Skin of body (tissue), 1 donor: ENCODE results near the gene NUDT15. TPM values are rescaled to one million over a fixed set of nuclear protein-coding genes. Genes with fewer than 3 reads are reported as not detected.

Experiments
- total RNA-seq: library from RNA; depleted of rRNA; stranded (reverse); fragments of >200 nt; gene quantifications from one replicate; pipeline ENCODE4 v1.2.3, GENCODE V29; 2014

NUDT15 gene
- total RNA-seq, 1 donor from 2014 or later = 10.6 TPM

Other genes starting within 250 kb of the NUDT15 start
- 46.6 TPM for gene SUCLA2, start 36.5 kb upstream of the NUDT15 start, total RNA-seq
- gene MED4, start 57.4 kb downstream of the NUDT15 start, total RNA-seq = 40.2 TPM
- gene ITM2B, start 195.5 kb downstream of the NUDT15 start, total RNA-seq = 277 TPM